Epithelial cell of esophagus (primary cell): ENCODE results near the gene SIX5.

Experiments
- DNase-seq: peaks from one replicate; pipeline ENCODE4 v3.0.0; 2010; ENCODE audit warnings: low read depth
- H3K4me3 ChIP-seq: 2 replicates; pipeline ENCODE4 v1.5.1; 2011; ENCODE audit warnings: mild to moderate bottlenecking, low read length, control low read depth
- CTCF ChIP-seq: IDR thresholded peaks from 2 replicates; pipeline ENCODE4 v1.5.1; 2011; ENCODE audit warnings: low read depth, mild to moderate bottlenecking, low read length, control low read depth, inconsistent platforms; ENCODE audit not compliant: insufficient read depth; ENCODE audit errors: missing control alignments

The SIX5 gene

GRCh38 chr19:45764945-45765701 is 3.9 kb downstream of the SIX5 start:
- no peak overlapping the region for H3K4me3 ChIP-seq
- no peak for TF ChIP-seq CTCF
- DNase-seq, result no peak

- DNase-seq, result no peak
- no peak for TF ChIP-seq CTCF
- no peak overlapping the region for H3K4me3 ChIP-seq
Measured at GRCh38 chr19:45764475-45764874, 4.6 kb downstream of the SIX5 start.

GRCh38 chr19:45763691-45764294 is 5.3 kb downstream of the SIX5 start:
- DNase-seq, result no peak
- H3K4me3 ChIP-seq, result no peak overlapping the region
- no peak for TF ChIP-seq CTCF

GRCh38 chr19:45762870-45763631 is 6.0 kb downstream of the SIX5 start:
- TF ChIP-seq CTCF, result no peak
- no peak overlapping the region for H3K4me3 ChIP-seq
- DNase-seq, result no peak

- DNase-seq, result no peak
- no peak for TF ChIP-seq CTCF
Measured at GRCh38 chr19:45761714-45762113, 7.3 kb downstream of the SIX5 start.

GRCh38 chr19:45758921-45759320 is 10.1 kb downstream of the SIX5 start:
- TF ChIP-seq CTCF, result no peak
- DNase-seq, result no peak
- no peak overlapping the region for H3K4me3 ChIP-seq

More at GRCh38 chr19:45761714-45762113, 7.3 kb downstream of the SIX5 start:
- H3K4me3 ChIP-seq, result no peak overlapping the region

GRCh38 chr19:45757695-45758094 is 11.4 kb downstream of the SIX5 start:
- peak; percentile 43 for DNase-seq

More at GRCh38 chr19:45757695-45758094, 11.4 kb downstream of the SIX5 start:
- TF ChIP-seq CTCF, result no peak
- H3K4me3 ChIP-seq, result no peak overlapping the region
